GM19025 (cell line): Measurements from ENCODE around the gene UBAC1.

Experiments used
- ATAC-seq: cut with Tn5 transposase; IDR thresholded peaks from one replicate; pipeline ENCODE4 v1.9.1; 2021; ENCODE audit warnings: mild to moderate bottlenecking, low read depth, moderate library complexity; ENCODE audit not compliant: unreplicated experiment

Gene UBAC1, protein sequence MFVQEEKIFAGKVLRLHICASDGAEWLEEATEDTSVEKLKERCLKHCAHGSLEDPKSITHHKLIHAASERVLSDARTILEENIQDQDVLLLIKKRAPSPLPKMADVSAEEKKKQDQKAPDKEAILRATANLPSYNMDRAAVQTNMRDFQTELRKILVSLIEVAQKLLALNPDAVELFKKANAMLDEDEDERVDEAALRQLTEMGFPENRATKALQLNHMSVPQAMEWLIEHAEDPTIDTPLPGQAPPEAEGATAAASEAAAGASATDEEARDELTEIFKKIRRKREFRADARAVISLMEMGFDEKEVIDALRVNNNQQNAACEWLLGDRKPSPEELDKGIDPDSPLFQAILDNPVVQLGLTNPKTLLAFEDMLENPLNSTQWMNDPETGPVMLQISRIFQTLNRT

DNA sequence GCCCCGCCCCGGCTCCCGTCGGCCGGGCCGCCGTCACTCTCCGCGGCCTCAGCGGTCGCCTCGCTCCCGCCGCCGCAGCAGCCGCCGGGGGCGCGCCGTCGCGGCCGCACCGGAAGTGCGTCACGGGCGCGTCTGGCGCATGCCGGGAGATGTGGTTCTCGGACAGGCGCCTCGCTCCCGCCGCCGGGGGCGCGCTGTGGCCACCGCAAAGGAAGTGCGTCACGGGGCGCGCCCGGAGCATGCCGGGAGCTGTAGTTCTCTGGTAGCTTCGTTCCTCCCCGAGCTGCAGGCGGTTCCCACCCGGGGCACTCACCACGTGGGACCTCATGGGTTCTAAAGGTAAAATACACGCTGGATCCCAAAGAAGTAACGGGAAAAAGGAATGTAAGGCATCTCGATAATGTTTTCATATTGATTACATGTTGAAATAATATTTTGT, at the start of gene UBAC1:
UBAC1 (minus strand) TSS at position 97 of the 439 bp plus-strand sequence. CDS start 211 bp downstream, outside the sequence.
- ATAC-seq, result peak; percentile 91

DNA sequence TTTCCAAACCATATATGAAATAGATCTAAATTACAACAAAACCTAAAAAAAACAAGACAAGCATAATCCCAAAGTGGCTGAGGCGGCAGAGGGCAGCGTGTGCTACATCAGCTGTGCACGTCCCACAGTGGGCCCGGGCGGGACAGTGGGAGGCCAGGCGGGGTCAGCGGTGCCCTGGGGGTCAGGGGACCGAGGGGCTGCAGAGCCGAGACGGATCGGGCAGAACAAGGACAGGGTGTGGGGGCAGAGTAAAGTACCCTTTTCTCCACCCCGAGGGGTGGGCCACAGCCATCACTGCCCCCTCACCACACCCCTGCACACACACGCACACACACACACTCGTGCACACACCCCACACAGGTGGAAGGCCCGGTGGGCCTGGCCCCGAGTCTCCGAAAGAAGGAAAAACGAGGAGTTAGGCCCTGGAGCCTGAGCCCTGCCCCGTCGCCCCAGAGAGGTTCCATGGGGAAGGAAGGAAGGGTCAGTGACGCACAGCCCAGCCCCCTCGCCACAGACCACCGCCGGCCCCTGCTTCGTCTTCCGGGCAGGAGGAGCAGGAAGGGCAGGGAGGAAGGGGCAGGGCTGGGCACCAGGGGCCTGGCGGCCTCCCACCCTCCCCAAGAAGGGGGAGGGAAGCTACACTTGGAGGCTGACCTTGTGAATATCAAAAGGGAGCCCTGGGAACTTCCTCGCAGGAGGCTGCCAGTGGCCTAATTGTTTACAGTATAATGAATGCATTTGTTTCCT, 49.6 kb upstream of the UBAC1 start:
- ATAC-seq, result no peak

DNA sequence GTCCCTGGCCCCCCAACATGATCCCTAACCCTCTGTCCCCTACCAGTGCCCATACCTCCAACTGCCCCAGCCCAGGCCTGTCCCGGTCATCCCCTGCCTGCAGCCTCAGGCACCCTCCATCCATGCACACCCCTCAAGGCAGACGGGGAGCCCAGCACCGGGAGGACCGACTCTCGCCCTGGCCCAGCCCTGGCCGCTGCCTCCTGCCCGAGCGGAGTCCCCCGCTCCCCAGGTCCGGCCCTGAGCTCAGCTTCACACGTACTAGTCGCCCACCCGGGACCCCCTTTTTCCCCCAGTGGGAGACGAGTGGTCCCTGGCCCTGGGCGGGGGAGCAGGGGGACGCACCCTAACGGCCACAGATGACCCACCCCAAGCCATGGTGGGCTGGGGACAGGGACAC, 49.0 kb upstream of the UBAC1 start:
- no peak for ATAC-seq

DNA sequence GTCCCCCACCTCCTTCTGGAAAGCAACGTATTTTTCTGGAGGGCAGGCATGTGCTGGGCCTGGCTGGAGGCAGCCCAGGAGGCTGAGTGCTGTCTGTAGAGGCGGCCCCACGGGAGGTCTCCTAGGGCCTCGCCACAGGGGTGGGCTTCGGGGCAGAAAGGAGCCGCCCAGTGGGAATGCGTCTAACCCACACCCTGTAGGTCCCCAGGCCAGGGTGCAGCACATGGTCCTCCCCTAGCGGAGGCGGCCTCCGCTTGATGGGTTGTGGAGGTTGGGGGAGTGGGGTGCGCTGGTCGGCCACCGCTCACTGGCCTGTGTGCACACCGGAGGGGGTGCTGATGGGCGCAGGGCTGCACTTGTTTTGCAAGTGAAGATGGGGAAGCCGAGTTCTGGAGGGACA, 48.3 kb upstream of the UBAC1 start:
- no peak for ATAC-seq

DNA sequence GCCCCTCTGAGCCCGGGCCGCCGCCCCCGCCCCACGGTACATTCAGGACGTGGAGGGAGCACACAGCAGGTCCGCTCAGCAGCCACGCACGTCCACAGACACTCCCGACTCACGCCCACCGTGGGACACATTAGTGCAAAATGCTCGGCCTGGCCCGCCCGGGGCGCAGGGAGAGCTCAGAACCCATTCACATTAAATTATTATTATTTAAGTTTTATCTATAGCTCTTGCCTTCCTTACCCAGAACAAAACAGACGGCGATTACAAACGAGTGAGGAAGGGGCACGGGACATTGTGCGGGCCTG, 47.5 kb upstream of the UBAC1 start:
- no peak for ATAC-seq

DNA sequence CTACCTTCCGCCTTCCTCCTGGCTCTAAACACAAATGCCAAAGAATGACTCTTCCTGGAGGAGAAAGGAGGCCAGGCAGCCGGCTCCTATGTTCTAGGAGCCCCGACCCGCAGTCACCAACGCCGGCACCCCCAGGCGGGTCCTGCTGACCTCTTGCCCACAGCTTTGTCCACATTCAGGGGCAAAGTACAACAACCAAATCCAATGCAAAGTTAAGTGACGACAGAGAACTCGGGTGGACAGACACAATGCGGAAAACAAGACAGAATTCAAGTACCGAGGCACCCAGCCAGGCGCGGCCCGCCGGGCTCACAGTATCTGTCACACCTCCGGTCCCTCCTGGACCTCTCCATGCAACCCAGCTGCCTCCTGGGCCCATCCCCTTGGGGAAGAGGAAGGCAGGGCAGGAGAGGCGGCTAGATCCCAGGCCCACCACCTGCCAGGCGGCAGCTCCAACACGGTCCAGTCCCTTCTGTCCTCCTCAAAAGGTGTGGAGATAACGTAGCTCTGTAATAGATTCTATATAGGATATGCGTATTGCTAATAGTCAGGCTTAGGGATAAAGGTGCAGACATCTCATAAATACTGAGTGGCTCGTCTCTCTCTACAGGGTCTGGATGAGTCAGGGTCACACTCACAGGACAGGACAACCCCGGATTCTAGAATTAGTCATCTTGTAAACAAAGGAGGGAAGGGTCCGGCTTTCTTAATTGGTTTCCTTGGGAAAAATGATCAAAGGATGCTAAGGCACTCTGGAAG, 46.9 kb upstream of the UBAC1 start:
- no peak for ATAC-seq

DNA sequence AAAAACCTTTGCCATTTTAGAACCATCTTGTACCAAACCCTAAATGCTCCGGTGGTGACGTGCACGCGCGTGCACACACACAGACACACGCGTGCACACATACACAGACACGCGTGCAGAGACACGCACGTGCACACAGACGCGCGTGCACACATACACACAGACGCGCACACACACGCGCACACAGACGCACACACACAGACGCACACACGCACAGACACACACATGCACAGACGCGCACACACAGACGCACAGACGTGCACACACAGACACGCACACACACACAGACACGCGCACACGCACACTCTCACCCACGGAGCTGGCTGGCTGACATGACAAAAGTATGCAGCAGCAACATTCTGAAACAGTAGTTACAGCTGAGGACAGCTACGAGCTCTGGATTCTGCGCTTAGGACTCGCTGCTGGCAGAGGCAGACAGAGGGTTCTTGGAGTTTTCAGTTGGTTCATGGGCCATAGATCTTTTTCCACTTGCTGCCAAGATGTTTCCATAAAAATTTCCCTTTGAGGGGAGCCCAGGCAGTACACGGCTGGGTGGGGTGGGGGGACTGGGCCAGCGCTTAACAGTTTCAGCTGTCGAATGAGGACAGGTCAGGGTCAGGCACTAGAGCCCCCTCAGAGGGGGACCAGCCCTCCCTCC, 46.2 kb upstream of the UBAC1 start:
- ATAC-seq, result no peak

DNA sequence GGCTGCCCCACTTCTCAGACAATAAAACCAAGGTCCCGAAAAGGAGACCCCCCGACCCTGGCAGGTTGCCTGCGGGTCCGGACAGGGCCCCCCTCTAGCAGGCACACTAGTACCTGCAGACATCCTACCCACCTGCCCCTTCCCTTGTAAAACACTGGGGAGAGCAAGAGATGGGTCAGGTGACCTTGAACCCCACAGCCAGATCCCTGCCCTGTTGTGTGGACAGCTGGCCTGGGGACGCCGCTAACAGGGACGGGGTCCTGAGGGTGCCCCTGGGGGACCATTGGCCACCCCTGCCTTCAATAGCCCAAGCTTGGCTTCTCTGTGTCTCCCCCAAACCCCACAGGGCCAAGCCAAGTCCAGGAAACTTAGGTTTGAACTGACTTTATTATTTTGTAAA, 45.0 kb upstream of the UBAC1 start:
- ATAC-seq, result no peak

DNA sequence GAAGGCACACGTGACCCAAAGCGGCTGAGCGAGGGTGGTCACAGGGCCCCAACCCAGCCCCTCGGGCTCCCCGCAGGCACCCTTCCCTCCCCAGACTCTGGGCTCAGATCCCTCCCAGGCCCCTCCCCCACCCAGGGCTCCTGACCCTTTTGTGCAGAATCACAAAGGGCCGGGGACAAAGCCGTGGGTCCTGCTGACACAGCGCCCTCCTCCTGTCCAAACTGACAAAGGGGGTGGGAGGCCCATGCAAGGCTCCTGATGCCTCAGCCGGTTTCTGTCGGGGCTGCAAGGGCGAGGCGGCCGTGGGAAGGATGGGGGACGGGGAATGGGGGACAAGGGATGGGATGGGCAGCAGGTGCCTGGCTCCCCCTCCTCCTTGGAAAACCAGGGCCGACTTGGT, 43.5 kb upstream of the UBAC1 start:
- no peak for ATAC-seq

DNA sequence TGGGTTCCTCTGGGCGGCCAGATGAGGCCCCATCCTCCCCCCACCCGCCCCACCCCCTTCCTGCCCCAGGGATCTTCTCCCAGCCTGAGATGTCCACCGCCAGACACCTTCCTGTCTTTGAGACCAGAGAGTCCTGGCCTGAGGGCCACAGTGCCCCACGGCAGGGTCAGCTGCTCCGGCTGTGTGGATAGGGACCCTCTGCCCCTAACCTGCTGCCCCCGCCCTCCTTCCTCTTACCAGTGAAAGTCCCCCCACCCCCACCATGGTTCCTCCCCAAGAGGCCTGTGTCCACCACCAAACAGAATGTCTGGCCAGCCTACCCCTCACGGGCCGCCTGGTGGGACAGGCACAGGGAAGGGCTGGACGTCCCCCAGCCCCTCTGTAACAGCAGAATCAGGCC, 43.0 kb upstream of the UBAC1 start:
- ATAC-seq, result no peak

DNA sequence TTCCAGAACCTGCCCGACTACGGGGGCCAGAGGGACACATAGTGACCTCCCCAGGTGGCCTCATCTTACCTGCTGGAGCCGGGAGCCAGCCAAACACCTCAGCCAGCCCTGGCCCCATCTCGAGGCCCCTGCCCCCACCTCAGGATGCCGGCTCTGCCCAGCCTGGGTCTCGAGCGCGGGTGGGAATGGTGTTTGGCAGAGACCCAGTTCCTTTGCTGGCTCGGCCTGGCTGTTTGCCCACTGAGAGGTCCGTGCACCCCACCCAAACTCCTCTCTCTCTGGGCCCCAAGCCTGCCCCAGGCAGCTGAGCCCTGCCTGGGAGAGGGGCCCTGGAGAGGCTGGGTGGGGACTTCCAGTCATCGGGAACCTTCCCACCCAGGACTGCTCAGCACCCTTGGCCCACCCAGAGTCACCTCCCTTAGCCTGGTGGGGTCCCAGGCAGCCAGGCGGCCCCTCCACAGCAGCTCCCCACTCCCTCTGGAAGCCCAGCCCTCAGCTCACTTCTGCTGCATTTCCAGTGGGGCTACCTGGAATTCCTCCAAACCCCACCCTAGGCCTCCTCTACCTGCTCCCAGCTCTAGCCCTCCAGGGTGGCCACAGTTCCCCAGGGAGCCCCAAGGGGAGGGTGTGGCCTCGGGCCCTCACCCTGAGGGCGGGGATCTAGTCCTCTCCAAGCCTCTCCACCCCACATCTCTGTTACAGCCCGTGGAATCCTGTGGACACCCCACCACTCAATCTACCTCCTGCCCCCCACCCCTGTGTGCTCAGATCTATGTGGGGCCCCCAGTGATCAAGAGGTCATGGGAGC, 42.4 kb upstream of the UBAC1 start:
- ATAC-seq, result no peak

DNA sequence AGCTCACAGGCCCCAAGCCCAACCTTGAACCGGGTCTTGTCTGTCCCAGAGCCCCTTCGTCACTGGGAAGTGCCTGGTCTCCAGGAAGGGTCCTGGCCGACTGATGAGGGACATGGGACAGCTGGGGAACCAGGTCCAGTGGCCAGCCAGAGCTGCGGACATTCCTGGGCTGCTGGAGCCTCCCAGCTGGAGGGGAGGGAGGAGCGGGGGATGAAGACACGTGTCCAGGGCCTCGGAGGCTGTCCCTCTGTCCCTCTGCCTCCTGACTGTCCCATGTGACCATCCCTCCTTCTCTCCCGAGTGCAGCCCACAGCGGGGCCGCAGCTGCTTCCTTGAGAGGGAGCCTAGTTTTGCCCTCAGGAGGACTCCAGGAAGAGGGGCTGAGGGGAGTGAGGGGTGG, 41.7 kb upstream of the UBAC1 start:
- no peak for ATAC-seq

DNA sequence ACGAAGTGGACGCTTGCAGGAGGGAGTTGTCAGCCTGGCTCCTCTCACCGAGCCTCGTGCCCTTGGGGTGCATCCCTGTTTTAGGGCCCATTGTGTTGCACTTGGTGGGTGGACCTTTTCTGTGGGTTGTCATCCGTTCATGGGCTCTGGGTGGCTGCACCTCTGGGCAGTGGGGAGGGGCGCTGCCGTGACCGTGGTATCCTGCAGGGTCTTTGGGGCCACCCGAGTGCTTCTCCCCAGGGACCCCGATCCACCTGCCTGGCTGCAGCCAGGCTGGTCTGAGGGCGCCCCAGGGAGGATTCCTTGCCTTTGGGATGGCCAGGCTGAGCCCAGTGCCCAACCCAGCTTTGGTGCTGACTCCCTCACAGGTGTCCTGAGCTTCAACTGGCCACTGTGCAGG, 41.0 kb upstream of the UBAC1 start:
- ATAC-seq, result no peak

DNA sequence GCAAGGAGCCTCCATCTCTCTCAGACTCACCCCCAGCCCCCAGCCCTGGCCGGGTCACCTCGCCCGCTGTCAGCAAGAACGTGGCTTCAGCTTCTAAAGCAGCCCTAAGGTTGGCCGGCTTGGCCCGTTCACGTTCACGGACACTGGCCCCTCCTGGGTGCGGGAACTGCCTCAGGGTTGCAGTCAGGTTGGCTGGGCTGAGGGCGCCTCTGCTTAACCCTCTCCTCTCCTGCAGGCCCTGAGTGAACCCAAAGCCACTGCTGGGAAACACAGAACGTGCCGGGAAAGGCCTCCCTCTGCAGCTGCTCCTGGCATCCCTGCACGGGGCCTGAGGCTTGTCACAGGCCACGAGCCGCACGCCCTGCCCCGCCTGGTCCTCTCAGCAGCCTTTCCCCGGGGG, 40.1 kb upstream of the UBAC1 start:
- ATAC-seq, result no peak

DNA sequence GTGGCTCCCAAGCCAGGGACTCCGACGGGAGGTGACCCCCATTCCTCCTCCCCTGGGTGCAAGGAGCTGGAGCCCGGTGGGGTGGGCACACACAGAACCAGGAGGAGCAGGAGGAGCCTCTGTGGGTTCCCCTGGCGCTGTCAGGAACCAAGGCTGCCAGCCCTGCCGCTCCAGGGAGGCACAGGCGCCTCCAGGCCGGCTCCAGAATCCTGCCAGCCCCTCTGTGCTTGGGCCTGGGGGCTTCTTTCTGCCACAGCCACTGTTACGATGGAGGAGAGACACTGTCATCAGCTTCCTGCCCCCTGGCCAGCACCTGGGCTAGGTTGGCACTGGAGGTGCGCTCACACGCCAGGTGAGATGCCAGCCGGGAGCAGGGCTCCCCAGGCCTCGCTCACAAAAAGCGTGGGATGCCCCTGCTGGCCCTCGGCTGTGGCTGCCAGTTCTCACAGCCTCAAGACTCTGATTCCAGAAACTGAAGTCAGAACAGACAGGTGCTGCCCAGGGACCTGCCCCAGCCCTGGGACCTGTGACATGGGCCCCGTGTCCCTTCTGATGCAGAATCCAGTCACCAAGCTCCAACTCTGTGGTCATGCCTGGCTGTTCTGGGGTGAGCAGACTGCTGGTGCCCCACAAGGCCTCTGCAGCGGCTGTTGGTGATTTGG, 37.4 kb upstream of the UBAC1 start:
- ATAC-seq, result no peak

DNA sequence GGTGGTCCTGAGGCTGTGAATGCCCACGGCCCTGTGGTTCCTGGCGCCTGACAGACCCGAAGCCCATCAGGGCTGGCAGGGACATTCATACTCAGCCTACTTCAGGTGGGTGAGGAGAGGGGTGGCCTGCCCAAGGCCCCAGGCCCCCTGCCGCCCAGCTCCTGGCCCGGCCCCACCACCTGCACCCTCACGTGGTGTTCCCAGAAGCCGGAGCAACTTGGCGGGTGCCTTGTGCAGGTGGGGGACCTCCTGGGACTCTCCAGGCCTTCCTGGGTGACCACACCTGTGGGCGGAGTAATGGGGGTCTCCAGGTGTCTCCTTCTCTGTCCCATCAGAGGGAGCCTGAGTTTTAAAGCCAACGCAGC, 36.8 kb upstream of the UBAC1 start:
- no peak for ATAC-seq

DNA sequence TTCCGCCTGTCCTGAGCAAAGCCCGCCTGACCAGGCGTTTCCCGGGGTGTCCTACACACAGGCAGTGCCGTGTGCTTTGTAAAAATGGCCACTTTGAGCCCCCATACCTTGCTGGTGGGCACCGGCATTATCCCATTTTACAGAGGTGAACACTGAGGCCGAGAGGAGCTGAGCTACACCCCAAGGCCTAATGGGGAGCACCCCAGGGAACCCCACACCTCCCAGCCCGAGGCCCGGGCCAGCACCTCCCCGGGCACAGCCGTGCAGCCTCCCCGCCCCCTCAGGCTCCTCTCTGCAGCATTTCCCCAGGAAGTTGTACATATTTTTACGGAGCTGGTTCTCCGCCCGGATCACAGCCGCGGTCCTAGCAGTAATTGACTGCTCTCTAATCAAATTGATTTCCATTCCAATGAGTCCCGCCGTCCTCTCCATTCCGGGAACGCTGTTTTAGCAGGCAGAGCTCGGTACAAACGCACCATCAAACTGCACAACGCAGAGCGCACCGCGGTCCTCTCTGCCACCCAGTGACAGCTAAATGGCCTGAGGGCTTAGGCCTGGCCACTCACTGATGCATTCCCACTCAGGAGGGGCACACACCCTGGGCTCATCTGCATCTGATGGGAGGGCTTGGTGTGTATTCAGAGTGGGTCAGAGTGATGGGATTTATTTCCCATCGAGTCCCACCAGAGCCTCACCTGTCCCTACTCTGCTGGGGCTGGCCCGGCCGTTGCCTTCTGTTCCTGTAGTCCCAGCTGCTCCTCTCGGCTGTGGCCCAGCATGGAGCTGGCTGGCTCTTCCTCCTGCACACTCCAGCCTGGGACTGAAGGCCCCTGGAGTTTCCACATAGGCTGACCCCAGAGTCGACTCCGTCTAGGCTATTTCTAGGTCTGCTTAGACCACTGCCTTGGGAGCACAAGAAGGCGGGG, 36.2 kb upstream of the UBAC1 start:
- no peak for ATAC-seq

DNA sequence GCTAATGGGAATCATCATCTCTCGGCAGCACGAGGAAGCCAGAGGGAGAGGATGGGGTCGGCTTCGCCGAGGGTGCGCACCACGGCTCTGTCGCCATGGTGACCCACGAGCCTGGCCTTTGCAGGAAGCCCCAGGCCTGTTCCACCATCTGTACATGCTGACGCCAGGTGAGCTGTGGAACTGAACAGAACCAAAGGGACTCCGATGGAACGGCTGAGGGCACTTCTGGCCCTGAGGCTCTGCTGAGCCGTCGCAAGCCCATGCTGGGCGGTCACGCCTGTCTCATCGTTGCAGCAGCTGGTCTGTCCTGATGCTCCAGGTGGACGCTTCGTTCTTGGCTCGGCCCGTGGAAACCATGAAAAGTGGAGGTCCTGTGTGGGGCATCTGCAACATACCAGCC, 34.6 kb upstream of the UBAC1 start:
- ATAC-seq, result no peak
